EL (cell line): Measurements from ENCODE around the gene NBL1.

Source experiments
- DNase-seq: peaks from one replicate; pipeline ENCODE4 v3.0.0-alpha.2; 2016

The NBL1 gene

DNA sequence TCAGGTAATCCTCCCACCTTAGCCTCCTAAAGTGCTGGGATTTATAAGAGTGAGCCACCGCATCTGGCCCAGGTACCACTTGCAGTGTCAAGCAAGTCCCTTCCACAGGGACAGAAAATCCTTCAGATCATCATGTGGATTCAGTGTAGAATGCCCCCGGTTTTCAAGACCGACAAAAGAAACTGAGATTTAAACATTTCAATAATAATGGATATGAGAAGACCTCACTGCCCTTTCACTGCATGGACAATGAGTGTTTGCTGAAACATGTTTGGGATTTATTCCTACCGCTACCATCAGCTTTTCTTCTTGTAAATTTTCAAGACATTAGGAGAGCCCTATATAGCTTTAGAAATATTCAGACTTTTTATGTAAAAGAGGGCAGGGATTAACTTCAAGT, 62.0 kb downstream of the NBL1 start:
- no peak for DNase-seq
